ENCODE measurements around the gene SPAG16.

- no peak for TF ChIP-seq CTCF (conservative IDR thresholded peaks at IDR 0.05 in 1 of 2, IDR thresholded peaks at IDR 0.05 in 1 of 2; ENCODE audit: low read depth in 1 of 2, low read length in 2 of 2)
- TF ChIP-seq EZH2 (IDR thresholded peaks at IDR 0.05; ENCODE audit: low read length, missing control alignments), result no peak
These were observed 753.9 kb downstream of the SPAG16 start for GRCh38 chr2:214038186-214038585.

Data from fibroblast of lung (primary cell).